Activated CD8-positive, alpha-beta T cell treated with anti-CD3 and anti-CD28 coated beads for 36 hours (primary cell): ENCODE results near the gene TRPM8. TPM values are rescaled to one million over a fixed set of nuclear protein-coding genes. Genes with fewer than 3 reads are reported as not detected.

ENCODE experiments used
- ATAC-seq: fragments of 200-7000 bp; cut with Tn5 transposase; one replicate; pipeline ENCODE4 v1.10.0; 2021; ENCODE audit warnings: mild to moderate bottlenecking, moderate library complexity
- CTCF ChIA-PET: fragments of 350-600 bp; sonication (Branson Sonifier 250); formaldehyde crosslinking; loops from one replicate; lab custom pipeline; 2021; ENCODE audit warnings: antibody characterized with exemption; lab: Charles Lee
- POLR2A ChIA-PET: fragments of 350-600 bp; sonication (Branson Sonifier 250); formaldehyde crosslinking; loops from one replicate; lab custom pipeline; 2021; ENCODE audit warnings: antibody characterized with exemption; lab: Charles Lee
- DNase-seq: peaks from one replicate; pipeline ENCODE4 v3.0.0-alpha.2; 2020
- H3K27ac Mint-ChIP-seq: one replicate; pipeline ENCODE4 v1.8.0; 2021; ENCODE audit warnings: mild to moderate bottlenecking, mixed read lengths
- H3K27me3 Mint-ChIP-seq: one replicate; pipeline ENCODE4 v1.8.0; 2021; ENCODE audit warnings: mixed read lengths
- H3K36me3 Mint-ChIP-seq: one replicate; pipeline ENCODE4 v1.8.0; 2021; ENCODE audit warnings: low read depth, mixed read lengths
- H3K4me1 Mint-ChIP-seq: one replicate; pipeline ENCODE4 v1.8.0; 2021; ENCODE audit warnings: low read depth, mixed read lengths
- H3K4me3 Mint-ChIP-seq: one replicate; pipeline ENCODE4 v1.8.0; 2021; ENCODE audit warnings: mild to moderate bottlenecking, moderate library complexity, mixed read lengths
- H3K9me3 Mint-ChIP-seq: one replicate; pipeline ENCODE4 v1.8.0; 2021; ENCODE audit warnings: mixed read lengths
- intact Hi-C: fragments of 100-400 bp; cut with micrococcal nuclease; formaldehyde crosslinking; loops from one replicate; pipeline ENCODE4 v1.10.0; 2022
- total RNA-seq, 2 experiments: library from RNA; stranded (reverse); gene quantifications; one replicate each; pipeline ENCODE4 v1.2.3, GENCODE V29; 2021
- TF ChIP-seq, protein P1 (sequence below): fragments of 200-600 bp; IDR thresholded peaks from one replicate; pipeline ENCODE4 v1.8.0; 2022; ENCODE audit warnings: antibody characterized with exemption, mild to moderate bottlenecking

Gene TRPM8
- total RNA-seq, 2 experiments from 2014 or later: not detected

DNA sequence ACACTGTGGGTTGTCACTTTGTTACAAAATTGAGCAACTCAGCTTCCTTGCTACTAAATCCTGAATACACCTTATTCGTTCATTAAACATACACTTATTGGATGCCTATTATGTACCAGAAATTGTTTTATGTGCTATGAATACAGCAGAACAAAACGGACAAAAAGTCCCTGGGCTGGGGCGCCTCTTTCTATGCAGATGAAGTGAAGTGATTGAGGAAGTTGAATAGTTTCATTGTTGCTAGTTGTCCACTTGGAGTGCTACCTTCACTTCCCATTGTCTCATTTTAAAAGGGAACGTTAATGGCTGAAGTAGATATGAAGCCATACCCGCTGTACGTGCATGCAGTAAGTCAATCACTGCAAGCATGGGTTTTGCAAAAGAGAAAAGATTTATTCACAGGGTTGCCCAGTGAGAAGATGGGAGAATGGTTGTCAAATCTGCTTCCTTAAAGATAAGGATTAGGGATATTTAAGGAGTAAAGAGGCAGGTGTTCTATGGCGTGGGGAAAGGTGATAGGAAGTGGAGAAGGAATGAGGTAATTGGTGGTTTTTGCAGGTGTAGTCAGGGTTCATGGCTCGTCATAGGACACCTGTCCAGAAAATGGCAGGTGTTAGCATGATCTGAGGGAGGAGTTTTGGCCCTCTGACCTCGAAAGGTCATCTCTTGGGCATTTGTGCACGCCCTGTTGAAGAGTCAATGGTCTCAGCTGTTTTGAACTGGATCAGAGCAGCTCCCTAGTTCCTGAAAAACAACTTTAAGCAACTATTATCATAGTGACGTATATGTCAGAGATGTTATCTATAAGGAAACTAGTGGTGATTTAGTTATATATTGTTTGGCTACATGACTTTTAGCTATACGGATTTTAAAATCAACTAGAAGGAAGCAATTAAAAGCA, 23.5 kb downstream of the TRPM8 start:
- TF ChIP-seq, protein P1, sequence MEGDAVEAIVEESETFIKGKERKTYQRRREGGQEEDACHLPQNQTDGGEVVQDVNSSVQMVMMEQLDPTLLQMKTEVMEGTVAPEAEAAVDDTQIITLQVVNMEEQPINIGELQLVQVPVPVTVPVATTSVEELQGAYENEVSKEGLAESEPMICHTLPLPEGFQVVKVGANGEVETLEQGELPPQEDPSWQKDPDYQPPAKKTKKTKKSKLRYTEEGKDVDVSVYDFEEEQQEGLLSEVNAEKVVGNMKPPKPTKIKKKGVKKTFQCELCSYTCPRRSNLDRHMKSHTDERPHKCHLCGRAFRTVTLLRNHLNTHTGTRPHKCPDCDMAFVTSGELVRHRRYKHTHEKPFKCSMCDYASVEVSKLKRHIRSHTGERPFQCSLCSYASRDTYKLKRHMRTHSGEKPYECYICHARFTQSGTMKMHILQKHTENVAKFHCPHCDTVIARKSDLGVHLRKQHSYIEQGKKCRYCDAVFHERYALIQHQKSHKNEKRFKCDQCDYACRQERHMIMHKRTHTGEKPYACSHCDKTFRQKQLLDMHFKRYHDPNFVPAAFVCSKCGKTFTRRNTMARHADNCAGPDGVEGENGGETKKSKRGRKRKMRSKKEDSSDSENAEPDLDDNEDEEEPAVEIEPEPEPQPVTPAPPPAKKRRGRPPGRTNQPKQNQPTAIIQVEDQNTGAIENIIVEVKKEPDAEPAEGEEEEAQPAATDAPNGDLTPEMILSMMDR: no peak
- Mint-ChIP-seq H3K9me3 (peaks cover 5% of the 10 kb centered on the region), H3K27me3 (peaks cover 35% of the 10 kb centered on the region), H3K27ac (no peak overlapping the region), H3K4me1 (peaks cover 9% of the 10 kb centered on the region), H3K4me3 (no peak overlapping the region), H3K36me3 (peaks cover 2% of the 10 kb centered on the region)
- no peak for DNase-seq
- intact Hi-C loops: no loop called here
- ChIA-PET POLR2A (no interaction called here), CTCF (interaction anchor here (1.5 kb wide), 1 partner anchor 12 kb away, joined by 6 read pairs; no protein-coding TSS in a partner anchor)
- ATAC-seq: no peak

DNA sequence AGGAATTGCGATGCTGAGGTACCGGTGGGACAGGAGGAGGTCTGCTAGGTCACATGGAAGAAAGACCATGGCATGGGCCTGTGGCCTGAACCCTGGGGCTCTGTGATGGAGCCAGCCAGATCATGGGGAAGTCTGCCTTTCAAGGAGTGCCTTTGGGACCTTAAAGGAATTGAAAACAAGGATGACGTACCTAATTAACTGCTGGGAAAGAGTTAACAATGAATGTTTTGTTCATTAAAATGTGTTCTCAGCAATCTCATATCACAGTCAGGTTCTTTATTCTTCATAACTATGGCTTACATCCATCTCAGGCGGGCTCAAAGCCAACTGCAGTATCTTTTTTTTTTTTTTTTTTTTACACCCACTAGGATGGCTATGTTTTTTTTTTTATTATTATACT, 25.6 kb downstream of the TRPM8 start:
- DNase-seq: no peak

DNA sequence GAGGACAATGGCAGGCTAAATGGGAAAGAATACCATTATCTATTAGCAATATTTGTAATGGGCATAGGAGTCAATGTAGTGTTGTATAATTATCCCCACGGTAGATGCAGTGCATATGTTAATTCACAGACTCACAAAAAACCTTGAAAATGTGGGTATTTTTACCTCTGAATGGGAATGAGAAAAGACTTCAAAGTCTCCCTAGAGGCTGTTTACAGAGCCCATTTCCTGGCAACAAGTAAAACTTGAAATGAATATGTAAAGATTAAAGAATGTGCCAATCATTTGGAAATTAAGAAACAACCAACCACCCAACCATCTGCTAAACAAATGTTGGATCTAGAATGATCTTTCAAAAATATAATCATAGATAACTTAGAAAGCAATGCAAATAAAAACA, 27.1 kb downstream of the TRPM8 start:
- peaks cover 5% of the 10 kb centered on the region for H3K9me3 Mint-ChIP-seq
- no peak for ATAC-seq
- no peak overlapping the region for H3K4me3 Mint-ChIP-seq
- peaks cover 22% of the 10 kb centered on the region for H3K27me3 Mint-ChIP-seq
- CTCF ChIA-PET: no interaction called here
- no peak overlapping the region for H3K27ac Mint-ChIP-seq
- POLR2A ChIA-PET: no interaction called here
- intact Hi-C loops: no loop called here
- TF ChIP-seq, protein P1: no peak
- no peak for DNase-seq
- H3K4me1 Mint-ChIP-seq: peaks cover under 1% of the 10 kb centered on the region
- peaks cover 2% of the 10 kb centered on the region for H3K36me3 Mint-ChIP-seq

More for the DNA sequence above, 25.6 kb downstream of the TRPM8 start:
- peaks cover 2% of the 10 kb centered on the region for H3K36me3 Mint-ChIP-seq
- TF ChIP-seq, protein P1: no peak
- CTCF ChIA-PET: no interaction called here
- H3K27ac Mint-ChIP-seq: no peak overlapping the region
- H3K4me3 Mint-ChIP-seq: no peak overlapping the region
- ATAC-seq: no peak
- intact Hi-C loops: no loop called here
- peaks cover 29% of the 10 kb centered on the region for H3K27me3 Mint-ChIP-seq
- H3K9me3 Mint-ChIP-seq: peaks cover 5% of the 10 kb centered on the region
- peaks cover 9% of the 10 kb centered on the region for H3K4me1 Mint-ChIP-seq
- POLR2A ChIA-PET: no interaction called here

DNA sequence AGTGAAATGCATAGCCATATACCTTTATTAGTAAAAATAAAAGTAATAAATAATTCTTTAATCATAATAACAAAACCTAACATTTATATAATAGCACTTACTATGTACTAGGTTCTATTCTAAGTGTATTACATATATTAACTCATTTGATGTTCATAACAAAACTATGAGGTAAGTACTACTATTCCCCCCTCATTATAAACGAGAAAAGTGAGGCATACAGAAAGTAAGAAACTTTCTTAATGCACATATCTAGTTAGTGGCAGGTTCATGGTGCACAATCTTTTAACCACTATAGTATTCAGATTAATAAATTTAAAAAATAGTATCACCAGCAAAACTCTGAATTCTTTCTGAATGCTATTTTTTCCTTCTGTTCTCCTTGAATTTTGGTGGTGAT, 27.5 kb downstream of the TRPM8 start:
- Mint-ChIP-seq H3K9me3 (peaks cover 5% of the 10 kb centered on the region), H3K27me3 (peaks cover 19% of the 10 kb centered on the region), H3K27ac (no peak overlapping the region), H3K36me3 (peaks cover 2% of the 10 kb centered on the region), H3K4me1 (no peaks in the 10 kb centered on the region), H3K4me3 (no peak overlapping the region)
- CTCF ChIA-PET: no interaction called here
- DNase-seq (no peak), ATAC-seq (no peak)
- intact Hi-C loops: no loop called here
- TF ChIP-seq, protein P1: no peak
- POLR2A ChIA-PET: no interaction called here

DNA sequence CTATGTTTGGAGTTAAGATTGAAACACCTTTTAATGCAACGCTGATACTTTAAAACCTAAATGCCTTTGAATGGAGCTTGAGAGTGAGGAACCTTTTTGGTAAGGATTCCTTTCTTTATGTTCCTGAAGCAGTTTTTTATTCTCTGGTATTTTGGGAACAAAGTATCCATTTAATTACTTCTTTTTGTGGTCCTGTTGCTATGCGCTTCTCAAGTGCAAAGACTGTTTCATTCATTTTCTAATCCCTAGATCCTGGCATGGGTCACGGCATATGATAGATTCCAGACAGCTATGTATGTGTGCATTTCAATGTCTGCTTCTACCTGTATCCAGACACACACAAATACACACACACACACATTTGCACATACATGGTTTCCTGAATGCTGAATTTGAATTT, 28.0 kb downstream of the TRPM8 start:
- no peak overlapping the region for H3K27ac Mint-ChIP-seq
- ATAC-seq (no peak), DNase-seq (no peak)
- TF ChIP-seq, protein P1: no peak
- intact Hi-C loops: no loop called here
- ChIA-PET POLR2A (no interaction called here), CTCF (no interaction called here)
- peaks cover 2% of the 10 kb centered on the region for H3K36me3 Mint-ChIP-seq
- H3K4me1 Mint-ChIP-seq: no peaks in the 10 kb centered on the region
- H3K4me3 Mint-ChIP-seq: no peak overlapping the region
- H3K9me3 Mint-ChIP-seq: peaks cover 5% of the 10 kb centered on the region
- peaks cover 17% of the 10 kb centered on the region for H3K27me3 Mint-ChIP-seq
